Chondrocyte (in vitro differentiated cells): ENCODE results near the gene JAG2. TPM values are rescaled to one million over a fixed set of nuclear protein-coding genes. Genes with fewer than 3 reads are reported as not detected.

Source experiments
- DNase-seq: peaks from one replicate; pipeline ENCODE4 v3.0.0; 2021; ENCODE audit warnings: mixed read lengths, low spot score
- H3K27ac Mint-ChIP-seq: one replicate; pipeline ENCODE4 v1.8.0; 2021; ENCODE audit warnings: mild to moderate bottlenecking, moderate library complexity, mixed read lengths; ENCODE audit not compliant: unreplicated experiment
- H3K27me3 Mint-ChIP-seq: 2 replicates; pipeline ENCODE4 v1.8.0; 2021; ENCODE audit warnings: low read depth, mixed read lengths
- H3K36me3 Mint-ChIP-seq: 2 replicates; pipeline ENCODE4 v1.8.0; 2021; ENCODE audit warnings: low read depth, mixed read lengths
- H3K4me1 Mint-ChIP-seq: 2 replicates; pipeline ENCODE4 v1.8.0; 2021; ENCODE audit warnings: low read depth, mild to moderate bottlenecking, mixed read lengths
- H3K4me3 Mint-ChIP-seq: one replicate; pipeline ENCODE4 v1.8.0; 2021; ENCODE audit warnings: mild to moderate bottlenecking, moderate library complexity, mixed read lengths; ENCODE audit not compliant: unreplicated experiment
- H3K9me3 Mint-ChIP-seq: 2 replicates; pipeline ENCODE4 v1.8.0; 2021; ENCODE audit warnings: low read depth, mixed read lengths
- total RNA-seq: library from RNA; stranded (reverse); gene quantifications from 3 replicates; pipeline ENCODE4 v1.2.1, GENCODE V29; 2021
- TF ChIP-seq, protein P1 (sequence below): fragments of 200-600 bp; sonication (generic); IDR thresholded peaks from 2 replicates; pipeline ENCODE4 v1.5.0; 2021; ENCODE audit warnings: antibody characterized with exemption, mild to moderate bottlenecking, moderate library complexity

JAG2 gene
- total RNA-seq, 1 donor from 2014 or later: 18.2 TPM

GRCh38 chr14:105206873-105207272 lies 38.3 kb upstream of the JAG2 start:
- Mint-ChIP-seq H3K27ac (no peak overlapping the region), H3K36me3 (no peaks in the 10 kb centered on the region), H3K4me1 (peaks cover 4% of the 10 kb centered on the region), H3K9me3 (no peaks in the 10 kb centered on the region), H3K4me3 (no peak overlapping the region), H3K27me3 (no peaks in the 10 kb centered on the region)
- DNase-seq: no peak
- TF ChIP-seq, protein P1, sequence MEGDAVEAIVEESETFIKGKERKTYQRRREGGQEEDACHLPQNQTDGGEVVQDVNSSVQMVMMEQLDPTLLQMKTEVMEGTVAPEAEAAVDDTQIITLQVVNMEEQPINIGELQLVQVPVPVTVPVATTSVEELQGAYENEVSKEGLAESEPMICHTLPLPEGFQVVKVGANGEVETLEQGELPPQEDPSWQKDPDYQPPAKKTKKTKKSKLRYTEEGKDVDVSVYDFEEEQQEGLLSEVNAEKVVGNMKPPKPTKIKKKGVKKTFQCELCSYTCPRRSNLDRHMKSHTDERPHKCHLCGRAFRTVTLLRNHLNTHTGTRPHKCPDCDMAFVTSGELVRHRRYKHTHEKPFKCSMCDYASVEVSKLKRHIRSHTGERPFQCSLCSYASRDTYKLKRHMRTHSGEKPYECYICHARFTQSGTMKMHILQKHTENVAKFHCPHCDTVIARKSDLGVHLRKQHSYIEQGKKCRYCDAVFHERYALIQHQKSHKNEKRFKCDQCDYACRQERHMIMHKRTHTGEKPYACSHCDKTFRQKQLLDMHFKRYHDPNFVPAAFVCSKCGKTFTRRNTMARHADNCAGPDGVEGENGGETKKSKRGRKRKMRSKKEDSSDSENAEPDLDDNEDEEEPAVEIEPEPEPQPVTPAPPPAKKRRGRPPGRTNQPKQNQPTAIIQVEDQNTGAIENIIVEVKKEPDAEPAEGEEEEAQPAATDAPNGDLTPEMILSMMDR: no peak

GRCh38 chr14:105205673-105206208 lies 37.2 kb upstream of the JAG2 start:
- H3K36me3 Mint-ChIP-seq: no peaks in the 10 kb centered on the region
- no peak overlapping the region for H3K27ac Mint-ChIP-seq
- H3K27me3 Mint-ChIP-seq: no peaks in the 10 kb centered on the region
- TF ChIP-seq, protein P1: no peak
- no peaks in the 10 kb centered on the region for H3K9me3 Mint-ChIP-seq
- H3K4me1 Mint-ChIP-seq: peaks cover 4% of the 10 kb centered on the region
- DNase-seq: no peak
- no peak overlapping the region for H3K4me3 Mint-ChIP-seq

DNA sequence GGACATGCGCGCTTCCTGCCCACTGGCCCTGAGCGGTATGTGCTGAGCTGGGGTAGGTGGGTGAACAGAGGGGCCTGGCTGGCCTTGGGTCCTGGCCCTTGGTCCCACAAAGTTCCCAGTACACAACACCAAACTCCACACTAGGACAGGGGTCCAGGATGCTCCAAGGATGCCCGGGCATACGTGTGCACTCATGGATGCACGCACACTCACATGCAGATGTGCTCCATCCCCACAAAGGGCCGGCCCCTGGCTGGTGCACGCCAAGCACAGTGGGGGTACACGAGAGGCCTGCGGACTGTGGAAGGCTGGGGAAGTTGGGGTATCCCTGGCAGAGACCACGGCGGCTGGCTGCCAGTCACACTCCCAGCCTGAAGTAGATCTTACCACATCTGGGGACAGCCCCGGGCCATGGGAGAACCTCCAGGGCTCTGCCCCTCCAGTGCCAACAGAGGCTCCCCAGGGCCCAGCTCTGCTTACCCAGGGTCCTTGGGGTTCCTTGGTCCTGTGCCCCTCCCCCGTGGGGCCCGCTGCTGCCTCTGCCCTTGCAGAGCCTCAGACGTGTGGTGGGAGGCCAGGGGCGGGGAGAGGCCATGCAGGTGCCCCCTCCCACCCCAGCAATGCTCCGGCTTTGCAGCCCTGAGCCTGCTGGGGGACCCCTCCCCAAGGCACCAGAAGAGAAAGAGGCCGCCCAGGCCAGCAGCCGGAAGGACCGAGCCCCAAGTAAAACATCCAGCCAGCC lies 36.5 kb upstream of the JAG2 start:
- TF ChIP-seq, protein P1: no peak
- H3K27me3 Mint-ChIP-seq: no peaks in the 10 kb centered on the region

DNA sequence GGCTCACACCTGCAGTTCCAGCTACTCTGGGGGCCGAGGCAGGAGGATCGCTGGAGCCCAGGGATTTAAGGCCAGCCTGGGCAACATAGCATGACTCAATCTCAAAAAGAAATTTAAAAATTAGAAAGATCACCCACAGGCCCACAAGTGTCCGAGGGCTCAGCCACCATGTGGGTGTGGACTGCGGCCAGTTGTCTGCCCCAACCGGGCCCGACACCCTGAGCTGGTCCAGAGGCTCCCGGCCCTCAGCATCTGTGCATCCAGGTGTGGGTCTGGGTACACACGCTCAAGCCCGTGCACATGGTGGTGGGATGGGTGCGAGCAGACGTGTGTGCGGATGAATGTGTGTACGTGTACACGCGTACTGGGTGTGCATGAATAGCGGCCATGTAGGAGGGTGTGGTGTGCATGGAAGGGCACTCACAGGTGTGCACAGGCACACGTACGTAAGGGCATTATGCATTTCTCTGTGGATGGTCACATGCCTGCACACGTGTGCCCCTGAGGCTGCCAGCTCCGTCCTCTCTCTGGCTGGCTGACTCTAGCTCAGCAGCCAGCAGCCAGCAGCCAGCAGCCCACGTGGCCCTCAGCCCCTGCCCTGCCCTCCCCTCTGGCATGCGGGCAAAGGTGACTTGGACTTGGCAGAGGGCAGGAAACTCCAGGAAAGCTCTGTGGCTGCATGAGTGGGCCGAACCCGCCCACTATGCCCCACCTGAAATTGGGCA lies 35.8 kb upstream of the JAG2 start:
- H3K9me3 Mint-ChIP-seq: no peaks in the 10 kb centered on the region
- TF ChIP-seq, protein P1: no peak
- H3K4me1 Mint-ChIP-seq: peaks cover 6% of the 10 kb centered on the region
- H3K27ac Mint-ChIP-seq: no peak overlapping the region
- H3K27me3 Mint-ChIP-seq: no peaks in the 10 kb centered on the region
- H3K36me3 Mint-ChIP-seq: no peaks in the 10 kb centered on the region
- H3K4me3 Mint-ChIP-seq: no peak overlapping the region
- DNase-seq: no peak

More for the DNA sequence above, 36.5 kb upstream of the JAG2 start:
- Mint-ChIP-seq H3K27ac (no peak overlapping the region), H3K9me3 (no peaks in the 10 kb centered on the region), H3K4me1 (peaks cover 4% of the 10 kb centered on the region), H3K36me3 (no peaks in the 10 kb centered on the region), H3K4me3 (no peak overlapping the region)
- DNase-seq: no peak

GRCh38 chr14:105203701-105204100 lies 35.1 kb upstream of the JAG2 start:
- Mint-ChIP-seq H3K4me3 (no peak overlapping the region), H3K27me3 (no peaks in the 10 kb centered on the region), H3K36me3 (no peaks in the 10 kb centered on the region), H3K4me1 (peaks cover 13% of the 10 kb centered on the region), H3K27ac (no peak overlapping the region), H3K9me3 (no peaks in the 10 kb centered on the region)
- no peak for DNase-seq
- TF ChIP-seq, protein P1: no peak
